K562 (cell line): ENCODE measurements around the gene SERPINA3. TPM values are rescaled to one million over a fixed set of nuclear protein-coding genes. Genes with fewer than 3 reads are reported as not detected.

Experiments
- ATAC-seq: fragments of 200-7000 bp; cut with Tn5 transposase; 3 replicates; pipeline ENCODE4 v1.9.1; 2020; ENCODE audit warnings: moderate library complexity
- BruUV-seq: library from RNA; stranded (reverse); fragments of 400-500 nt; replicated peaks from 2 replicates; lab custom pipeline; 2021; lab: Mats Ljungman, UMichigan
- CTCF ChIA-PET: fragments of 300-600 bp; formaldehyde crosslinking; extraction: SDS; loops from one replicate; lab custom pipeline; 2021; ENCODE audit warnings: low intra/inter-chr PET ratio; lab: Yijun Ruan, JAX
- POLR2A ChIA-PET: fragments of 300-600, 350-650 bp; sonication (Branson Sonifier 250); formaldehyde crosslinking; extraction: SDS; loops from one replicate; lab custom pipeline; 2021; ENCODE audit warnings: antibody characterized with exemption, inconsistent platforms; lab: Yijun Ruan, JAX
- DNase-seq, 4 experiments: peaks; one replicate each; pipeline versions ENCODE4 v3.0.0 to v3.0.0-alpha.2; 2011 to 2018; ENCODE audit warnings: low spot score in 3 of 4, mixed read lengths in 3 of 4; ENCODE audit errors: extremely low read depth in 1 of 4
- FAIRE-seq: peaks from 2 replicates; lab custom pipeline; 2011; peaks lifted over from hg19 to GRCh38; lab: Jason Lieb, UNC
- H2AFZ ChIP-seq: 2 replicates; pipeline ENCODE4 v1.6.0; 2011; ENCODE audit warnings: low read depth, low read length, control low read depth, inconsistent platforms
- H3K27ac ChIP-seq: fragments of 200-600 bp; 3 replicates; pipeline ENCODE4 v1.8.0; 2011; ENCODE audit warnings: low read depth, mild to moderate bottlenecking, control low read depth, inconsistent platforms, low read length, moderate library complexity, mixed read lengths; ENCODE audit errors: extremely low read depth
- H3K27me3 ChIP-seq, 2 experiments: fragments of 300-600 bp in 1 of 2; 2 replicates in 1 of 2; 3 replicates in 1 of 2; pipeline versions ENCODE4 v1.6.0 to v1.8.0; 2011; ENCODE audit warnings: inconsistent platforms in 2 of 2, low read length in 2 of 2, mild to moderate bottlenecking in 1 of 2, mixed read lengths in 1 of 2, moderate library complexity in 1 of 2; ENCODE audit not compliant: control insufficient read depth in 2 of 2, insufficient read depth in 2 of 2
- H3K36me3 ChIP-seq: fragments of 300-600 bp; 3 replicates; pipeline ENCODE4 v1.8.0; 2011; ENCODE audit warnings: mild to moderate bottlenecking, low read length, inconsistent platforms; ENCODE audit not compliant: control insufficient read depth, insufficient read depth
- H3K4me1 ChIP-seq, 2 experiments: fragments of 200-600 bp in 1 of 2; replicated peaks in 1 of 2; 2 replicates in 1 of 2; 3 replicates in 1 of 2; pipeline versions ENCODE4 v1.5.1 to v1.8.0; 2011; ENCODE audit warnings: inconsistent platforms in 2 of 2, low read length in 2 of 2, mild to moderate bottlenecking in 1 of 2, mixed read lengths in 1 of 2, moderate library complexity in 1 of 2; ENCODE audit not compliant: control insufficient read depth in 2 of 2, insufficient read depth in 2 of 2
- H3K4me2 ChIP-seq: 2 replicates; pipeline ENCODE4 v1.6.1; 2011; ENCODE audit warnings: low read length, control low read depth, inconsistent platforms, mixed read lengths; ENCODE audit not compliant: insufficient read depth
- H3K4me3 ChIP-seq: fragments of 200-600 bp; sonication (generic), shearing (Covaris generic); 2 replicates; pipeline ENCODE4 v1.5.1; 2016; ENCODE audit warnings: control low read depth, inconsistent platforms
- H3K79me2 ChIP-seq: fragments of 200-600 bp; 3 replicates; pipeline ENCODE4 v1.8.0; 2011; ENCODE audit warnings: low read length, inconsistent platforms; ENCODE audit not compliant: control insufficient read depth, insufficient read depth
- H3K9ac ChIP-seq, 2 experiments: 2 replicates each; pipeline versions ENCODE4 v1.6.0 to v1.6.1; 2011; ENCODE audit warnings: low read depth in 2 of 2, low read length in 2 of 2, control low read depth in 1 of 2, inconsistent platforms in 1 of 2, mild to moderate bottlenecking in 1 of 2, mixed read lengths in 1 of 2; ENCODE audit not compliant: insufficient read depth in 1 of 2
- H3K9me1 ChIP-seq: one replicate; pipeline ENCODE4 v1.6.0; 2011; ENCODE audit warnings: inconsistent platforms, mild to moderate bottlenecking, low read length, moderate library complexity; ENCODE audit not compliant: control insufficient read depth, insufficient read depth
- H3K9me3 ChIP-seq: replicated peaks from 2 replicates; pipeline ENCODE4 v1.5.1; 2011; ENCODE audit warnings: low read depth, low read length, inconsistent platforms; ENCODE audit not compliant: control insufficient read depth, insufficient read depth
- H4K20me1 ChIP-seq: replicated peaks from 2 replicates; pipeline ENCODE4 v1.6.1; 2011; ENCODE audit warnings: low read length, inconsistent platforms, mixed read lengths; ENCODE audit not compliant: control insufficient read depth, insufficient read depth
- BCOR ChIP-seq: fragments of 450-650 bp; IDR thresholded peaks from 2 replicates; pipeline ENCODE4 v1.6.1; 2016
- BMI1 ChIP-seq: fragments of 150-350 bp; IDR thresholded peaks from 2 replicates; pipeline ENCODE4 v1.6.1; 2014; ENCODE audit warnings: low read length
- CAMTA2 ChIP-seq: fragments of 250-450 bp; sonication (Bioruptor Pico); conservative IDR thresholded peaks from 2 replicates; pipeline ENCODE4 v1.5.1; 2022
- COPS2 ChIP-seq: fragments of 450-650 bp; conservative IDR thresholded peaks from 2 replicates; pipeline ENCODE4 v1.6.1; 2016; ENCODE audit warnings: mild to moderate bottlenecking, moderate library complexity
- DACH1 ChIP-seq: fragments of 450-650 bp; IDR thresholded peaks from 2 replicates; pipeline ENCODE4 v1.6.1; 2018; ENCODE audit not compliant: partially characterized antibody
- EP400 ChIP-seq: fragments of 450-650 bp; IDR thresholded peaks from 2 replicates; pipeline ENCODE4 v1.6.1; 2017; ENCODE audit warnings: antibody characterized with exemption, mild to moderate bottlenecking, moderate library complexity
- EZH2 ChIP-seq: IDR thresholded peaks from 2 replicates; pipeline ENCODE4 v1.6.1; 2012; ENCODE audit warnings: low read depth, mild to moderate bottlenecking, inconsistent platforms, low read length, borderline replicate concordance
- GABPA ChIP-seq: fragments of 200-800 bp; sonication (Bioruptor generic); conservative IDR thresholded peaks from 2 replicates; pipeline ENCODE4 v1.6.1; 2016; ENCODE audit warnings: low read depth, missing genetic modification characterization, missing compliant biosample characterization
- MYNN ChIP-seq, 2 experiments: sonication (generic); formaldehyde crosslinking in 1 of 2; IDR thresholded peaks; 2 replicates each; pipeline versions ENCODE4 v1.5.0 to v1.6.1; 2016 to 2020; ENCODE audit warnings: antibody characterized with exemption in 1 of 2, missing genetic modification reagents in 1 of 2
- NCOA2 ChIP-seq, 2 experiments: fragments of 450-650 bp; IDR thresholded peaks; 2 replicates each; pipeline ENCODE4 v1.6.1; 2018; ENCODE audit warnings: mild to moderate bottlenecking in 2 of 2, moderate library complexity in 1 of 2; ENCODE audit not compliant: partially characterized antibody in 2 of 2
- RB1 ChIP-seq: fragments of 450-650 bp; IDR thresholded peaks from 2 replicates; pipeline ENCODE4 v1.6.1; 2017; ENCODE audit warnings: low read depth, mild to moderate bottlenecking
- RBM39 ChIP-seq: fragments of 200-400 bp; formaldehyde crosslinking; optimal IDR thresholded peaks from 2 replicates; pipeline ENCODE3; 2018; ENCODE audit warnings: low read depth, low read length
- STAT5A ChIP-seq: IDR thresholded peaks from 2 replicates; pipeline ENCODE4 v1.6.1; 2012; ENCODE audit warnings: low read length, inconsistent platforms, borderline replicate concordance
- ZNF174 ChIP-seq: fragments of 250-450 bp; sonication (Bioruptor Pico); IDR thresholded peaks from 2 replicates; pipeline ENCODE4 v1.4.0; 2020; ENCODE audit warnings: mild to moderate bottlenecking
- ZNF23 ChIP-seq: fragments of 250-450 bp; sonication (Bioruptor Pico); IDR thresholded peaks from 2 replicates; pipeline ENCODE4 v1.4.0; 2020; ENCODE audit warnings: mild to moderate bottlenecking
- ZNF507 ChIP-seq: conservative IDR thresholded peaks from 2 replicates; pipeline ENCODE4 v1.6.1; 2017; ENCODE audit warnings: missing genetic modification characterization, missing compliant biosample characterization
- WGBS: fragments of 100-300 bp; shearing (Covaris generic); methylation state at CpG from one replicate; pipeline ENCODE4 v1.1.6; 2016; ENCODE audit warnings: low coverage, mixed read lengths; ENCODE audit not compliant: insufficient coverage; ENCODE audit errors: missing lambda C conversion rate; 5-methylcytosine and 5-hydroxymethylcytosine counted together
- in situ Hi-C: fragments of 300-500 bp; cut with MboI; formaldehyde crosslinking; loops from 4 replicates; pipeline ENCODE4 v1.15.0; 2018; ENCODE audit warnings: inconsistent platforms, mixed read lengths
- intact Hi-C: fragments of 100-400 bp; cut with micrococcal nuclease; formaldehyde crosslinking; loops from 2 replicates; pipeline ENCODE4 v1.14.2; 2022
- polyA plus RNA-seq, 8 experiments: library from polyadenylated mRNA; depleted of rRNA in 4 of 8; stranded (reverse) in 5 of 8; unstranded in 3 of 8; fragments of >200 nt; fragmentation: Nextera tagmentation in 2 of 8; fragmentation: Illumina TruSeq in 1 of 8; extraction: Ambion mirVana in 2 of 8; extraction: Trizol in 1 of 8; gene quantifications; 2 replicates each; pipeline versions ENCODE4 v1.2.1 to v1.2.3, GENCODE V29; 2011 to 2014; ENCODE audit warnings: inconsistent platforms in 1 of 8, missing spikeins in 1 of 8
- total RNA-seq, 7 experiments: library from RNA; depleted of rRNA in 6 of 7; stranded (reverse); fragments of >200 nt in 6 of 7; fragmentation: Illumina TruSeq in 2 of 7; extraction: Trizol in 2 of 7; gene quantifications; 2 replicates each; pipeline versions ENCODE4 v1.2.1 to v1.2.3, GENCODE V29; 2011 to 2021; ENCODE audit warnings: low replicate concordance in 1 of 7
- TF ChIP-seq, protein P1 (sequence below): sonication (generic); formaldehyde crosslinking; IDR thresholded peaks from 2 replicates; pipeline ENCODE4 v1.8.1; 2023; ENCODE audit warnings: mild to moderate bottlenecking, missing genetic modification reagents
- TF ChIP-seq, protein P2 (sequence below): fragments of 250-450 bp; sonication (Bioruptor Pico); IDR thresholded peaks from 2 replicates; pipeline ENCODE4 v1.8.0; 2021; ENCODE audit warnings: moderate library complexity, mild to moderate bottlenecking, inconsistent platforms
- TF ChIP-seq, protein P3 (sequence below): fragments of 250-450 bp; sonication (Bioruptor Pico); IDR thresholded peaks from 2 replicates; pipeline ENCODE4 v1.5.0; 2021; ENCODE audit warnings: mild to moderate bottlenecking, moderate library complexity

The SERPINA3 gene
- total and polyA plus RNA-seq, 9 of the 15 experiments (the other 6 are each of a cell fraction or from before 2014, with no cell fraction given): 2.3 TPM; not detected in 8

DNA sequence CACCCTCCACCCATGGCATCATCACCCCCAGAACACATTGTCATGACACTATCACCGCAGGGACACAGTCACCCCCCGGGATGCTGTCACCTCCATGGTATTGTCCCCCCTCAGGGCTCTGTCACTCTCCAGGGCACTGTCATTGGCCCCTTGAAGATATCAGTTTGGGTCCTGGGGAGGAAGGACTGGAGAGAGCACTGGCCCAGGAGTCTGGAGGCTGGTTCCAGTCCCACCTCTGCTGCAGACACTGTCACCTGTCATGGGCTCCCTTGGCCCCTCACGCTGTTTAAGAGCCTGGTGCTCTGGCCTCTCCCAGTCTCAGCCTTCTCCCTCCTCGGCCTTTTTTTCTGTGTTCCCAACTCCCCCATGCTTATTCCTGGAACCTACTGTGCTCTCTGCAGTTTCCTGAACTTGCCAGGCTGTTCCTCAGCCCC, 31.9 kb downstream of the SERPINA3 start (continued):
- no peak for TF ChIP-seq NCOA2 (IDR thresholded peaks at IDR 0.05; ENCODE audit: partially characterized antibody in 2 of 2)
- no peak for TF ChIP-seq STAT5A
- no peak for TF ChIP-seq RBM39
- TF ChIP-seq EZH2: no peak
- no peak for TF ChIP-seq ZNF174 (CRISPR knock-in tag)
- TF ChIP-seq BCOR: no peak
- no peak for TF ChIP-seq DACH1
- TF ChIP-seq, protein P1, sequence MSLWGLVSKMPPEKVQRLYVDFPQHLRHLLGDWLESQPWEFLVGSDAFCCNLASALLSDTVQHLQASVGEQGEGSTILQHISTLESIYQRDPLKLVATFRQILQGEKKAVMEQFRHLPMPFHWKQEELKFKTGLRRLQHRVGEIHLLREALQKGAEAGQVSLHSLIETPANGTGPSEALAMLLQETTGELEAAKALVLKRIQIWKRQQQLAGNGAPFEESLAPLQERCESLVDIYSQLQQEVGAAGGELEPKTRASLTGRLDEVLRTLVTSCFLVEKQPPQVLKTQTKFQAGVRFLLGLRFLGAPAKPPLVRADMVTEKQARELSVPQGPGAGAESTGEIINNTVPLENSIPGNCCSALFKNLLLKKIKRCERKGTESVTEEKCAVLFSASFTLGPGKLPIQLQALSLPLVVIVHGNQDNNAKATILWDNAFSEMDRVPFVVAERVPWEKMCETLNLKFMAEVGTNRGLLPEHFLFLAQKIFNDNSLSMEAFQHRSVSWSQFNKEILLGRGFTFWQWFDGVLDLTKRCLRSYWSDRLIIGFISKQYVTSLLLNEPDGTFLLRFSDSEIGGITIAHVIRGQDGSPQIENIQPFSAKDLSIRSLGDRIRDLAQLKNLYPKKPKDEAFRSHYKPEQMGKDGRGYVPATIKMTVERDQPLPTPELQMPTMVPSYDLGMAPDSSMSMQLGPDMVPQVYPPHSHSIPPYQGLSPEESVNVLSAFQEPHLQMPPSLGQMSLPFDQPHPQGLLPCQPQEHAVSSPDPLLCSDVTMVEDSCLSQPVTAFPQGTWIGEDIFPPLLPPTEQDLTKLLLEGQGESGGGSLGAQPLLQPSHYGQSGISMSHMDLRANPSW (CRISPR knock-in tag): no peak
- no peak for TF ChIP-seq EP400
- no peak for TF ChIP-seq ZNF507 (tag)

DNA sequence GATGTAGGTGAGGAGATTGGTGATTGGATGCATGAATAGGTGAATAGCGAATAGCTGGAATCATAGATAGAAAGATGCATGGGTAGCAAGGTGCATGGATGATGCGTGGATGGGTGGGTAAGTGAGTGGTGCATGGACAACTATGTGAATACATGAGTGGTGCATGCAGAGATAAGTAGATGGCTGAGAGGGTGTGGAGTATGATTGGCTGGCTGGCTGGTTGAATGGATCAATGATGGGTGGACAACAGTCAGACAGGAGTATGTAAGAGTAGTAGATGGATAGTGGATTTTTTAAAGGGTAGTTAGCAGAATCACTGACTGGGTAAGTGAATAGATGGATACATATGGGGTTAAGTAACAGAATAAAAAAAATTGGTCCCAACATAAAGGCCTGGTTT, 33.9 kb downstream of the SERPINA3 start:
- no peaks in the 10 kb centered on the region; the same call in 1 of the 2 replicates for H4K20me1 ChIP-seq
- H2AFZ ChIP-seq: no peak overlapping the region
- CTCF ChIA-PET: no interaction called here
- no peak overlapping the region for H3K9ac ChIP-seq
- BruUV-seq: no TSS peak
- POLR2A ChIA-PET: no interaction called here
- no peak for DNase-seq
- H3K79me2 ChIP-seq: no peaks in the 10 kb centered on the region
- no peaks in the 10 kb centered on the region for H3K27me3 ChIP-seq
- 0% methylated on average over 2 of the region's 2 CpGs for WGBS
- H3K4me3 ChIP-seq: no peak overlapping the region
- H3K4me1 ChIP-seq: no peaks in the 10 kb centered on the region
- H3K9me1 ChIP-seq: no peaks in the 10 kb centered on the region
- H3K36me3 ChIP-seq: no peaks in the 10 kb centered on the region
- no peak for FAIRE-seq
- in situ Hi-C loops: no loop called here
- H3K9me3 ChIP-seq: no peaks in the 10 kb centered on the region
- no peak overlapping the region for H3K27ac ChIP-seq
- ATAC-seq: no peak
- H3K4me2 ChIP-seq: no peak overlapping the region
- intact Hi-C loops: no loop called here
- TF ChIP-seq, protein P2, sequence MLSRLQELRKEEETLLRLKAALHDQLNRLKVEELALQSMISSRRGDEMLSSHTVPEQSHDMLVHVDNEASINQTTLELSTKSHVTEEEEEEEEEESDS (CRISPR knock-in tag): no peak
- TF ChIP-seq, protein P3, sequence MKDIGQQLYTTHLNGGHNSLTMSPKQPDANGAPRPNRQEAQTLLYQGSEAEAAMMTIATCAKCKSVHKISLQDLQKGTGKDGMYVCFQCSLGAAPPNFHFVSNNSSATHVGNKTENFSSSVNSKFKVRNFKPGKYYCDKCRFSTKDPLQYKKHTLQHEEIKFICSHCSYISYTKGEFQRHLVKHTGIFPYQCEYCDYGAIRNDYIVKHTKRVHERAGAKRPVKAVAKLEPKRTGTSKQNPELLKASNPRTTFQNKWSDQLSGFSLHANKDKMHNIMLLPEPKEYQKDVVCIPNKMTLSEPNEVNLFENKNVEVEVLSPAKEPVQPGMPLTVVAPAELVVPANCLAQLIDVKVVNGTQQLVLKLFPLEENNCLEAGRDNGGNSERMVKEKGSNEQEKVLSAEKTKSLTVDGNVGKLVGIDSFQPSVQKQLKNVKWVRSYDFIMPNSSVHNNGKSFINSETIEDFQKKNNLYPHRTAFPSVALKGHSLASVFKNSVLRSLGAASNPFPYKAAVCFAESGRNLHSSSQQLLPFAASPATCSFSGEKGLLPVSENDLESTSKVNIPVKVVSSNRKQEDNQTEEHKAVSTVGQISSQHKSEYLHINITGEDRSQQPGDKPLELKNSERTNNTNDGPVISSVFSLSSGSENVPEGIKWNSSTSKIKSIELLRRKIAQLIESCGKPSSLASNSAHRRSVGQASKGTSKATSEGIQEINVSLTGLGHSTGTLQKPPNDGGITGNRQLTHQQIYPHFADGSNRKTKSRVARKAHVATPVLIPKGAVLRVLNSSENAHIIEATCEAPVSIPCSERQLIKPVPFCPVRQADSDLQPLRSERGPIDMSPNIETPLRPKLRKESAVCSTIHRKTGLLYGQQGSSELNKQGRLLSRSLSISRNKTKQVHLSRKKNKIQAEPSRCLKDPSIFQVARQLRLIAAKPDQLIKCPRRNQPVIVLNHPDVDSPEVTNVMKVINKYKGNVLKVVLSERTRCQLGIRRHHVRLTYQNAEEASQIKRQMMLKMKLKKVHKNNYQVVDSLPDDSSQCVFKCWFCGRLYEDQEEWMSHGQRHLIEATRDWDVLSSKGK: no peak
- TF ChIP-seq MYNN (IDR thresholded peaks at IDR 0.05) (no peak), MYNN (CRISPR knock-in tag; IDR thresholded peaks at IDR 0.05) (no peak), RB1 (no peak), COPS2 (no peak), BMI1 (no peak), ZNF23 (CRISPR knock-in tag) (no peak), CAMTA2 (CRISPR knock-in tag) (no peak), GABPA (tag) (no peak)
